ENCODE results near the gene FGB.

DNA sequence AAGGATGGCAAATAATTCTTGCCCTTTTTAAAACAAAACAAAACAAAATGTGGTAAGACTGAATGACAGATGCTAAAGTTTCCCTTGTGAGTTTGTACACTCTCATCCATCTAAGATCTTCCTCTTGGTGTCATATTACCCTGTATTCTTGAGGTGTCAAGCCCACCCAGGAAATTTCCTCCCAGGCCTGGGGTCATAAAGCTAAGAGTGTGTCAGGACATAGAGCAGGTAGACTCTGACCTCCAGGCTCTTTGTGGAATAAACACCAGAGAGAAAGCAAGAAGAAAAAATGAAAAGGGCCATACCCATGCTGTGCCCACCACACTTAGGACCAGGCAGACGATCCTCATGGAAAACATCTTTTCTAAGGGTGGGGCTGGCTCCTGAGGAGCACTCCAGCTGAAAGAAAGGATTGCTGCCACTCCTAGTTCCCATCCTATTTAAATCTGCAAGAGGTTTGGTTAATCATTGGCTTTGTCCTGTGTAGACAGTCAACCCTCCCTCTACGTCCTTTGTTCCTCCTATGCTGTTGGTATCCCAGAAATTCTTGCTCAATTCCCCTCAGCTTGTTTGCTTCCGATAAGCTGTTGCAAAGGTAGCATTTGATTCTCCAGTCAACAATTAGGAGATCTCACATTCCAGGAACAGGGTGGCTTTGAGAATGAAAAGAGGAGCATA is 27.7 kb downstream of the FGB start, which contains the start of gene FGA:
- TF ChIP-seq, protein P1, sequence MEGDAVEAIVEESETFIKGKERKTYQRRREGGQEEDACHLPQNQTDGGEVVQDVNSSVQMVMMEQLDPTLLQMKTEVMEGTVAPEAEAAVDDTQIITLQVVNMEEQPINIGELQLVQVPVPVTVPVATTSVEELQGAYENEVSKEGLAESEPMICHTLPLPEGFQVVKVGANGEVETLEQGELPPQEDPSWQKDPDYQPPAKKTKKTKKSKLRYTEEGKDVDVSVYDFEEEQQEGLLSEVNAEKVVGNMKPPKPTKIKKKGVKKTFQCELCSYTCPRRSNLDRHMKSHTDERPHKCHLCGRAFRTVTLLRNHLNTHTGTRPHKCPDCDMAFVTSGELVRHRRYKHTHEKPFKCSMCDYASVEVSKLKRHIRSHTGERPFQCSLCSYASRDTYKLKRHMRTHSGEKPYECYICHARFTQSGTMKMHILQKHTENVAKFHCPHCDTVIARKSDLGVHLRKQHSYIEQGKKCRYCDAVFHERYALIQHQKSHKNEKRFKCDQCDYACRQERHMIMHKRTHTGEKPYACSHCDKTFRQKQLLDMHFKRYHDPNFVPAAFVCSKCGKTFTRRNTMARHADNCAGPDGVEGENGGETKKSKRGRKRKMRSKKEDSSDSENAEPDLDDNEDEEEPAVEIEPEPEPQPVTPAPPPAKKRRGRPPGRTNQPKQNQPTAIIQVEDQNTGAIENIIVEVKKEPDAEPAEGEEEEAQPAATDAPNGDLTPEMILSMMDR (IDR thresholded peaks at IDR 0.05) = no peak
- TF ChIP-seq EZH2 (IDR thresholded peaks at IDR 0.05; ENCODE audit: borderline replicate concordance, insufficient read depth, low read depth, low read length, poor library complexity, severe bottlenecking) = no peak
